Gastroesophageal sphincter (tissue), 4 donors: ENCODE measurements around the gene CACFD1. TPM values are rescaled to one million over a fixed set of nuclear protein-coding genes. Genes with fewer than 3 reads are reported as not detected.

Experiments used
- ATAC-seq: fragments of 150-250 bp; one replicate; pipeline ENCODE4 v1.9.1; 2016; ENCODE audit warnings: mild to moderate bottlenecking, moderate library complexity
- H3K27ac ChIP-seq, 4 donors: fragments of 200-600 bp; sonication (generic) in 3 of 4; 1 replicate in 3 of 4; 2 replicates in 1 of 4; pipeline ENCODE4 v1.5.1; 2016 to 2019
- H3K27me3 ChIP-seq: fragments of 200-600 bp; sonication (generic); one replicate; pipeline ENCODE4 v1.5.1; 2019
- H3K36me3 ChIP-seq, 2 donors: fragments of 200-600 bp; sonication (generic); one replicate each; pipeline ENCODE4 v1.5.1; 2019; ENCODE audit warnings: control low read depth in 1 of 2
- H3K4me1 ChIP-seq, 3 donors: fragments of 200-600 bp; sonication (generic); 1 replicate in 2 of 3; 2 replicates in 1 of 3; pipeline ENCODE4 v1.5.1; 2016 to 2019; ENCODE audit warnings: control low read depth in 2 of 3
- H3K4me3 ChIP-seq, 2 donors: fragments of 200-600 bp; sonication (generic); one replicate each; pipeline ENCODE4 v1.5.1; 2019; ENCODE audit warnings: mild to moderate bottlenecking in 1 of 2, moderate library complexity in 1 of 2
- H3K9me3 ChIP-seq, 3 donors: fragments of 200-600 bp; sonication (generic); one replicate each; pipeline ENCODE4 v1.5.1; 2017 to 2019; ENCODE audit warnings: control low read depth in 2 of 3
- EP300 ChIP-seq: sonication (generic); formaldehyde crosslinking; IDR thresholded peaks from one replicate; pipeline ENCODE4 v1.6.1; 2017; ENCODE audit warnings: antibody characterized with exemption, mild to moderate bottlenecking
- POLR2A ChIP-seq, 2 donors: fragments of 450-650 bp; IDR thresholded peaks; one replicate each; pipeline ENCODE4 v1.6.1; 2017; ENCODE audit warnings: antibody characterized with exemption in 2 of 2, mild to moderate bottlenecking in 2 of 2, moderate library complexity in 1 of 2
- POLR2AphosphoS5 ChIP-seq: sonication (generic); formaldehyde crosslinking; IDR thresholded peaks from one replicate; pipeline ENCODE4 v1.6.1; 2017; ENCODE audit warnings: antibody characterized with exemption
- WGBS, 2 donors: methylation state at CpG; one replicate each; pipeline ENCODE4 v1.1.5; 2018; ENCODE audit warnings: low coverage in 1 of 2; 5-methylcytosine and 5-hydroxymethylcytosine counted together
- total RNA-seq, 4 donors: library from RNA; depleted of rRNA; stranded (reverse); fragments of >200 nt; gene quantifications; one replicate each; pipeline ENCODE4 v1.1.0, GENCODE V29; 2016
- TF ChIP-seq, protein P1 (sequence below), 4 experiments: fragments of 200-600 bp in 2 of 4; fragments of 450-650 bp in 2 of 4; sonication (generic) in 1 of 4; IDR thresholded peaks; one replicate each; pipeline ENCODE4 v1.5.1; 2017 to 2019; ENCODE audit warnings: antibody characterized with exemption in 4 of 4, mild to moderate bottlenecking in 2 of 4, moderate library complexity in 2 of 4

Gene CACFD1
- total RNA-seq, 4 donors from 2014 or later, result 15.3 to 22.3 (median 16.0) TPM

DNA sequence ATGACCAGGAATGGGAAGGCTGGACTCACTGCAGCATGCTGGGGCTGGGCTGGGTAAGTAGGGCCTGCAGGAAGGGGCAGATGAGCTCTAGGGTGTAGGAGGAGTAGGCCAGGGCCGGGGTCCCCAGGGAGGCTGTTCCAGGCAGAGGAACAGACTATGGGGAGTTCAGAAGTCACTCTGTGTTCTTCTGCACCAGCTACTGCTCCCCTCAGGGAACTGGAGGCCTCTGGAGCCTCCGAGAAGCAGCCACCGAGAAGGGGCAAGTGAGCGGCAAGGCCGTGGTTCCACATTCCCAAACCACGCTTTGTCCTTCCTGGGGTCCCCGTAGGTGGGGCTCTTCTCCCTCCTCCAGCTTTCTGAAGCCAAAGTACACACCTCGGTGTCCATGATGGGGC, 27.6 kb downstream of the CACFD1 start:
- Histone ChIP-seq H3K9me3 (no peaks in the 10 kb centered on the region), H3K36me3 (no peaks in the 10 kb centered on the region), H3K27me3 (peaks cover 50% of the 10 kb centered on the region), H3K27ac (peak overlapping the region in 1 of 4 donors; percentile 37), H3K4me1 (peaks cover 0 to 18% (median 2%) of the 10 kb centered on the region in 3 donors), H3K4me3 (no peak overlapping the region)
- no peak for ATAC-seq
- TF ChIP-seq POLR2AphosphoS5, result no peak
- TF ChIP-seq, protein P1, sequence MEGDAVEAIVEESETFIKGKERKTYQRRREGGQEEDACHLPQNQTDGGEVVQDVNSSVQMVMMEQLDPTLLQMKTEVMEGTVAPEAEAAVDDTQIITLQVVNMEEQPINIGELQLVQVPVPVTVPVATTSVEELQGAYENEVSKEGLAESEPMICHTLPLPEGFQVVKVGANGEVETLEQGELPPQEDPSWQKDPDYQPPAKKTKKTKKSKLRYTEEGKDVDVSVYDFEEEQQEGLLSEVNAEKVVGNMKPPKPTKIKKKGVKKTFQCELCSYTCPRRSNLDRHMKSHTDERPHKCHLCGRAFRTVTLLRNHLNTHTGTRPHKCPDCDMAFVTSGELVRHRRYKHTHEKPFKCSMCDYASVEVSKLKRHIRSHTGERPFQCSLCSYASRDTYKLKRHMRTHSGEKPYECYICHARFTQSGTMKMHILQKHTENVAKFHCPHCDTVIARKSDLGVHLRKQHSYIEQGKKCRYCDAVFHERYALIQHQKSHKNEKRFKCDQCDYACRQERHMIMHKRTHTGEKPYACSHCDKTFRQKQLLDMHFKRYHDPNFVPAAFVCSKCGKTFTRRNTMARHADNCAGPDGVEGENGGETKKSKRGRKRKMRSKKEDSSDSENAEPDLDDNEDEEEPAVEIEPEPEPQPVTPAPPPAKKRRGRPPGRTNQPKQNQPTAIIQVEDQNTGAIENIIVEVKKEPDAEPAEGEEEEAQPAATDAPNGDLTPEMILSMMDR (IDR thresholded peaks at IDR 0.05), result no peak
- no peak for TF ChIP-seq POLR2A (IDR thresholded peaks at IDR 0.05)
- TF ChIP-seq EP300, result no peak
- WGBS, 2 donors, result 94 to 100% methylated on average over 1 to 3 of the region's 8 CpGs

DNA sequence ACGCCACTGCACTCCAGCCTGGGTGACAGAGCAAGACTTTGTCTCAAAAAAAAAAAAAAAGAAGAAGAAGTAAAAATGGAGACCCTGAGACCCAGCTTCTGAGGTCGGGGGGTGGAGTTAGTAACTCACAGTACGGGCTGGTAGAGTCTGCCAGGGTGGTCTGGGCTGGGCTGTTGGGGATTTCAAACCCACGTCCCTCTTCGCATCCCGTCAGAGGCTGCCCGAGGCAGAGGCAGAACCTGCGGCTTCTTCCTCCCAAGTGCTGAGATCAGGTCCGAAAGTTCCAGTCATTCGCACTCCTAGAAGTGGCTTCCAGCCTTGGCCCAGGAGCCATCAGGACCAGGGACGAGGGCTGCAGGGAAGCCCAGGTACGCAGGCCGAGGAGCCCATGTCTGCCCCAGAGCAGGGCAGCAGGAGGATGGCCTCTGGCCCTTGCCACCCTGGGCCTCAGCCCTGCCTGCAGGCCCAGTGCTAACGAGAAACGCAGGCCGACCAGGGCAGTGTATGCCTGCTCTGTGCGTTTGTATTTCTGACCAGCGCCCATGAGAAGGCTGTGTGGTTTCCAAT, 29.0 kb downstream of the CACFD1 start:
- WGBS, 2 donors, result 89 to 96% methylated on average over 4 to 9 of the region's 18 CpGs
- H3K27me3 ChIP-seq, result peaks cover 56% of the 10 kb centered on the region
- no peak overlapping the region for H3K4me3 ChIP-seq
- H3K27ac ChIP-seq, result no peak overlapping the region
- no peaks in the 10 kb centered on the region for H3K9me3 ChIP-seq
- H3K4me1 ChIP-seq, result peaks cover 0 to 25% (median 8%) of the 10 kb centered on the region in 3 donors
- TF ChIP-seq POLR2A (IDR thresholded peaks at IDR 0.05) (no peak), EP300 (no peak), POLR2AphosphoS5 (no peak)
- TF ChIP-seq, protein P1 (IDR thresholded peaks at IDR 0.05), result no peak
- H3K36me3 ChIP-seq, result no peaks in the 10 kb centered on the region
- ATAC-seq, result no peak

DNA sequence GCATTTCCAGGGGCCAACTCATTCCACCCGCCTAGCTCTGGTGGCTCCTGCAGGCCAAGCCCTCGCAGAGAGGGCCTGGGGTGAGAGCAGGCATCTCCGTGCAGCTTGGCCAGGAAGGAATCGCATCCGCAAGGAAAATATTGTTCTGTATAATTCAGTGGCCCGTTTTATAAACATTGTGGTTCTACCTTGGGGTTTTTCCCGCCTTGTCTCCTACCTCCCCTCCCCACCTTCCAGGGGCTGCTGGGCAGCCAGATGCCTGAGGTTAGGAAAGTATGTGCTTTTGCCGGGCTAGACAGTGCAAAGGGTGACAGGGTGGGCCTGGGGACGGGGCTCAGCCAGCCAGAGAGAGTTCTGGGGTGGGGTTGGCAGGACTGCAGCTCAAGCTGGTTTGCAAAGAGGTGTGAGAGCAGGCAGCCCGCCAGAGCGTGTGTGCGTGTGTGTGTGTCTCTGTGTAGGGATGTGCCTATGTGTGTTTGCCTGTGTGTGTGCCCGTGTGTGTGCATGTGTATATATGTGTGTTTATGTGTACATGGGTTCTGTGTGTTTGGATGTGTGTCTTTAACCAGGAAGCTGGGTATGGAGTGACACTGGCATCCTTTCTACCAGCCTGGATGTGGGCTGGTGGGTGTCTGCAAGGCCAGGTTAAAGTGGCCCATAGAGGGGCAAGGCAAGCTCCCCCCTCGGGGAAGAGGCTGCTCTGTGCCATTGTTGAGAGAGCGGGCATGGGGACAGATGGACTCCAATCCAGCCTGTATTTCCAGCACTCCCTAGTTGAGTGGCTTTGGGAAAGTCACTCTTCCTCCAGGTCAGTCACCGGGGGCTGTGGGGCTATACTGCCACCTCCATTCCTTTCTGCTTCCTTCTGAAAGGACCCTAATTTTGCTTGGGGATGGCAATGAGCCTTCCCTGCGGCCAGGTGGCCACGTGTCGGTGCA, 29.7 kb downstream of the CACFD1 start:
- H3K36me3 ChIP-seq, result no peaks in the 10 kb centered on the region
- WGBS, 2 donors, result 81% methylated on average over 12 of the region's 19 CpGs; no CpG with 5 or more reads in 1 of the 2 donors
- H3K27me3 ChIP-seq, result peaks cover 61% of the 10 kb centered on the region
- TF ChIP-seq EP300, result no peak
- TF ChIP-seq POLR2A (IDR thresholded peaks at IDR 0.05), result no peak
- TF ChIP-seq, protein P1 (IDR thresholded peaks at IDR 0.05), result no peak
- no peak for TF ChIP-seq POLR2AphosphoS5
- no peaks in the 10 kb centered on the region for H3K9me3 ChIP-seq
- H3K4me1 ChIP-seq, result peaks cover 0 to 25% (median 8%) of the 10 kb centered on the region in 3 donors
- ATAC-seq, result no peak
- no peak overlapping the region for H3K4me3 ChIP-seq
- no peak overlapping the region for H3K27ac ChIP-seq

DNA sequence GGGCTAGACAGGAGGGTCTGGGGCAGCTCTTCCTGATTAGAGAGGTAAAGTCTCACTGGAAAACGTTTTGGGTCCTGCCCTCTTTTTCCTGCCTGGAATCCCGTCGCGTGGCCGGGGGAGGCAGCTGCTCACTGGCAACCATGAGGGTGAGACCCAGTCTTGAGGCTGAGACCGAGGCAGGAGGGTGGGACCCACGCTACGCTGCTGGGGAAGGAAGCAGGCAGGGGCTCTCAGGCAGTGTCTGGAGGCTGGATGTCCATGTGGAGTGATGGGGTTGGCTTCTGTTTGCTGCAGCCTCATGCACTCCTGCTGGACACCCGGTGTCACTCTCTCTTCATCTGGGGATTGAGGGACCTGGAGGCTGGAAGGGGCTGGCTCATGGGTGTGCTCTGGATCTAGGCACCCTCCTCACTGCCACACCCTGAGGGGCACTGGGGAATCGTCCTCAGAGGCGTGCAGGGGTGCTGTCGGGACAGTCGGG, 30.5 kb downstream of the CACFD1 start:
- Histone ChIP-seq H3K27ac (no peak overlapping the region), H3K36me3 (no peaks in the 10 kb centered on the region), H3K4me3 (no peak overlapping the region), H3K9me3 (no peaks in the 10 kb centered on the region), H3K4me1 (peaks cover 0 to 25% (median 8%) of the 10 kb centered on the region in 3 donors), H3K27me3 (peaks cover 55% of the 10 kb centered on the region)
- WGBS, 2 donors, result 60 to 76% methylated on average over 2 to 3 of the region's 13 CpGs
- TF ChIP-seq EP300, result no peak
- no peak for TF ChIP-seq POLR2A (IDR thresholded peaks at IDR 0.05)
- no peak for TF ChIP-seq POLR2AphosphoS5
- TF ChIP-seq, protein P1 (IDR thresholded peaks at IDR 0.05), result no peak
- ATAC-seq, result no peak
